HFF-Myc (cell line): Measurements from ENCODE around the gene ACTL7A.

ENCODE experiments used
- DNase-seq: peaks from one replicate; pipeline ENCODE4 v3.0.0-alpha.2; 2011; ENCODE audit warnings: low read depth; ENCODE audit errors: extremely low read depth
- H3K4me3 ChIP-seq: replicated peaks from 2 replicates; pipeline ENCODE4 v1.5.1; 2011; ENCODE audit warnings: low read depth, mild to moderate bottlenecking, control low read depth, low read length
- TF ChIP-seq, protein P1 (sequence below): IDR thresholded peaks from 2 replicates; pipeline ENCODE4 v1.5.1; 2012; ENCODE audit warnings: mild to moderate bottlenecking, low read depth, low read length, control low read depth; ENCODE audit errors: missing control alignments

Gene ACTL7A

DNA sequence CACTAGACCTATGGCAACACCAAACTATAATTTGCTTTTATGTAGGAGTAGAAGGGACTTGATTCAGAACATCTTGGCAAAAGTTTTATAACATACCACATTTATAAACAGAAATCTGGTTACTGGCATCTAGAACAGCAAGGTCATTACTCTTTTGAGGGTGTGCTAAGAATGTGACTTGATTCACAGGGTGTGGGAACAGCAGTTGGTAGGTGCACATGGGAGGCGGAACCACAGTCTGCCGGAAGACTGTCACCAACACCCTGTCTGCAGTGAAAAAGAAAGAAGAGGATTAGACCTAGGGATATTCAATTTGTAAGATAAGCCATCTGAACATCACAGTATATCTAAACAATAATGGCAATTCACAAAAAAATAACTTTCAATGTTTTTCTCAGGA, 48.8 kb downstream of the ACTL7A start:
- H3K4me3 ChIP-seq, result no peak overlapping the region
- no peak for DNase-seq
- TF ChIP-seq, protein P1, sequence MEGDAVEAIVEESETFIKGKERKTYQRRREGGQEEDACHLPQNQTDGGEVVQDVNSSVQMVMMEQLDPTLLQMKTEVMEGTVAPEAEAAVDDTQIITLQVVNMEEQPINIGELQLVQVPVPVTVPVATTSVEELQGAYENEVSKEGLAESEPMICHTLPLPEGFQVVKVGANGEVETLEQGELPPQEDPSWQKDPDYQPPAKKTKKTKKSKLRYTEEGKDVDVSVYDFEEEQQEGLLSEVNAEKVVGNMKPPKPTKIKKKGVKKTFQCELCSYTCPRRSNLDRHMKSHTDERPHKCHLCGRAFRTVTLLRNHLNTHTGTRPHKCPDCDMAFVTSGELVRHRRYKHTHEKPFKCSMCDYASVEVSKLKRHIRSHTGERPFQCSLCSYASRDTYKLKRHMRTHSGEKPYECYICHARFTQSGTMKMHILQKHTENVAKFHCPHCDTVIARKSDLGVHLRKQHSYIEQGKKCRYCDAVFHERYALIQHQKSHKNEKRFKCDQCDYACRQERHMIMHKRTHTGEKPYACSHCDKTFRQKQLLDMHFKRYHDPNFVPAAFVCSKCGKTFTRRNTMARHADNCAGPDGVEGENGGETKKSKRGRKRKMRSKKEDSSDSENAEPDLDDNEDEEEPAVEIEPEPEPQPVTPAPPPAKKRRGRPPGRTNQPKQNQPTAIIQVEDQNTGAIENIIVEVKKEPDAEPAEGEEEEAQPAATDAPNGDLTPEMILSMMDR, result no peak

DNA sequence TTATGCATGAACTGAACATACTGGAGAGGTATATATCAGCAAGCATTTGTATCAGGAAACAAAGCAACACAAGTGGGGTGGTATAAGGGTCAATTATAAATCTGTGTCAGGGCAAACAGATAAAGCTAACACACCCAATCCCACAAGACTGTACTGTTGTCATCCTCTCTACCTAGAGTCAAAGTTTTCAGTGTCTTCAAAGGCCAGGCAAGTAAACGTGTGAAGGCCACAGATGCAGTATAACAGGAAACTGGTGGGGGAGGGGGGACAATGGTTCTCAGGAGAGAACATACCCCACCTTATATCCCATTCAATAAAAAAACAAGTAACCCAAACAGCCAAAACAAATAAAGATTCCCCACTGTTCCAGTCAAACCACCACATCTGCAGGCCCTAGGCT, 49.8 kb downstream of the ACTL7A start:
- TF ChIP-seq, protein P1, result no peak
- no peak for DNase-seq

More for the DNA sequence above, 49.8 kb downstream of the ACTL7A start:
- no peak overlapping the region for H3K4me3 ChIP-seq
